ENCODE measurements around the gene MRPL14. TPM values are rescaled to one million over a fixed set of nuclear protein-coding genes. Genes with fewer than 3 reads are reported as not detected.

Gene MRPL14
- total and polyA plus RNA-seq, 2 of the 8 experiments (the other 6 are each of a cell fraction or from before 2014, with no cell fraction given), result 82.0 to 97.1 TPM

DNA sequence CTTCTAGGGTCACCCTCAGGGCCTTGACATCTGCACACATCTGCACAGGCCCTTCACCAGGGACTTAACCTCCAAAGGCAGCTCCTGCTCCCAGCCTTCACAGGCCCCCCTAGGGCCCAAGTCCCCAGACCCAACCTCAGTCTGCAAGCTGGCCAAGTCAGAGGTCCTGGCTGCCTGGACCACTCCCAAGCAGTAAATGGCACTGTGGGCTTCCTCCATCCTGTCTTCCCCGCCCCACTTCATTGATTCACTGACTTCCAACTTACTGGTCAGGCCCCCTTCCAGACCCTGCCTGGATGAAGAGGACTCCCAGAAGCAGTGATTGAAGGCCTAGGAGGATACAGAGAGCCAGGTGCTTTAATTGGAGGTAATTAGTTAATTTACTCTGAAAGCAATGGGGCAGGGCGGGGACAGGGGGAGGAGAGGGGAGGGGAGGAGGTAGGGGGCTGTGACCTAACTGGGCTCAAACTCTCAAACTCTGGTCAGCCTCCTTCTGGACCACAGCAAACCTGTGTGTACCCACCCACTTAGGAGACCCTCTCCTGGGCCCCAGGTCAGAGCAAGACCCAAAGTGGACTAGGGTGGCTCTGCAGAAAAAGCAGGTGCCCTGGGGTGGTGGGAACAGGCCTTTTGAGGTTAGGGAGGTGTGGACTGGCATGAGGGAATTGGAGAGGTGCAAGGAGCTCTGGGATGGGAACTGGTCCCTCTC is 51.5 kb downstream of the MRPL14 start:
- Histone ChIP-seq H3K36me3 (ENCODE audit: control insufficient read depth in 2 of 4, insufficient read depth in 4 of 4, low read length in 3 of 4) (no peaks in the 10 kb centered on the region), H3K27me3 (replicated peaks in 1 of 4; ENCODE audit: control insufficient read depth in 3 of 4, extremely low read depth in 1 of 4, insufficient read depth in 3 of 4, low read length in 3 of 4) (peaks cover 0 to 9% (median 2%) of the 10 kb centered on the region in 4 experiments; a peak in 4 of 7 replicates), H2BK15ac (ENCODE audit: low read length) (no peak overlapping the region), H2BK120ac (replicated peaks; ENCODE audit: low read depth, low read length) (no peak overlapping the region), H4K91ac (replicated peaks; ENCODE audit: insufficient read length, low read length) (no peak overlapping the region), H4K20me1 (replicated peaks in 1 of 2; ENCODE audit: control insufficient read depth in 1 of 2, insufficient read depth in 2 of 2, low read length in 2 of 2) (no peaks in the 10 kb centered on the region), H3K9ac (replicated peaks in 1 of 4; ENCODE audit: extremely low read depth in 1 of 4, low read depth in 3 of 4, low read length in 3 of 4) (no peak overlapping the region), H3K4me1 (replicated peaks in 1 of 4; ENCODE audit: control insufficient read depth in 3 of 4, insufficient read depth in 4 of 4, low read length in 3 of 4) (peaks cover 9 to 32% (median 26%) of the 10 kb centered on the region in 4 experiments), H3K79me2 (ENCODE audit: control insufficient read depth in 1 of 2, insufficient read depth in 2 of 2, low read length in 2 of 2) (no peaks in the 10 kb centered on the region), H3K4me3 (ENCODE audit: extremely low read depth in 1 of 4, insufficient read depth in 2 of 4, low read depth in 3 of 4, low read length in 4 of 4) (peak overlapping the region in 1 of 4 experiments; percentile 48; a peak in 4 of 8 replicates), H3K23ac (ENCODE audit: insufficient read length) (no peak overlapping the region), H3K14ac (ENCODE audit: insufficient read length) (no peak overlapping the region), H3K27ac (ENCODE audit: low read depth, low read length) (no peak overlapping the region), H2BK12ac (ENCODE audit: low read depth, low read length) (peak overlapping the region; percentile 55; the same call in 1 of the 2 replicates), H2BK20ac (ENCODE audit: low read length) (no peak overlapping the region), H2AFZ (ENCODE audit: low read length) (no peak overlapping the region), H3K9me3 (ENCODE audit: insufficient read depth in 2 of 2, low read depth in 1 of 2, low read length in 1 of 2) (no peaks in the 10 kb centered on the region), H3K23me2 (ENCODE audit: low read depth, low read length) (peaks cover 11% of the 10 kb centered on the region), H3K4me2 (ENCODE audit: insufficient read depth in 1 of 2, low read depth in 2 of 2, low read length in 2 of 2) (peak overlapping the region; percentile 22 to 60), H2BK5ac (ENCODE audit: low read depth, low read length) (no peak overlapping the region), H3K56ac (replicated peaks; ENCODE audit: insufficient read length, low read depth, low read length) (no peak overlapping the region), H3K18ac (ENCODE audit: extremely low read depth, low read length) (peak overlapping the region; percentile 48), H3K79me1 (ENCODE audit: low read depth, low read length) (no peaks in the 10 kb centered on the region), H3K4ac (replicated peaks; ENCODE audit: insufficient read length, low read depth, low read length) (no peak overlapping the region), H4K8ac (ENCODE audit: extremely low read depth, insufficient read depth, low read length) (no peak overlapping the region), H4K5ac (ENCODE audit: insufficient read length, low read depth, low read length) (no peak overlapping the region), H2AK5ac (ENCODE audit: low read depth, low read length) (no peak overlapping the region)
- WGBS, 2 experiments (ENCODE audit: extremely low coverage in 1 of 2, insufficient coverage in 1 of 2, insufficient read length in 1 of 2, insufficient replicate concordance in 2 of 2, low coverage in 1 of 2, low lambda C conversion rate in 2 of 2, missing lambda C conversion rate in 1 of 2), result 100% methylated on average over 1 of the region's 2 CpGs; no CpG with 5 or more reads in 1 of the 2 experiments
- no peak for DNase-seq (ENCODE audit: low read depth in 1 of 2, low spot score in 2 of 2)
- TF ChIP-seq SIRT6 (IDR thresholded peaks at IDR 0.05; ENCODE audit: low read length) (no peak), TCF12 (IDR thresholded peaks at IDR 0.05; ENCODE audit: low read depth, low read length) (no peak), HDAC2 (IDR thresholded peaks at IDR 0.05; ENCODE audit: borderline replicate concordance in 1 of 2, low read depth in 2 of 2, low read length in 2 of 2) (no peak), KDM4A (IDR thresholded peaks at IDR 0.05; ENCODE audit: low read depth, low read length, severe bottlenecking) (no peak), RBBP5 (IDR thresholded peaks at IDR 0.05; ENCODE audit: borderline replicate concordance, low read depth, low read length) (no peak), BACH1 (IDR thresholded peaks at IDR 0.05; ENCODE audit: low read length) (no peak), TEAD4 (IDR thresholded peaks at IDR 0.05; ENCODE audit: low read depth, low read length) (no peak), BCL11A (IDR thresholded peaks at IDR 0.05; ENCODE audit: low read depth in 2 of 2, low read length in 2 of 2) (no peak), ZNF274 (IDR thresholded peaks at IDR 0.05; ENCODE audit: borderline replicate concordance, extremely low read depth, low read length) (no peak), PHF8 (conservative IDR thresholded peaks at IDR 0.05; ENCODE audit: low read depth, low read length) (no peak), EGR1 (IDR thresholded peaks at IDR 0.05; ENCODE audit: borderline replicate concordance, low read depth, low read length) (no peak), MAFK (IDR thresholded peaks at IDR 0.05; ENCODE audit: low read depth, low read length) (no peak), MAX (IDR thresholded peaks at IDR 0.05) (no peak)
- no peak for FAIRE-seq
- ChIA-PET POLR2A (ENCODE audit: partially characterized antibody) (interaction anchor here (0.5 to 2.8 kb wide), 4 partner anchors 10 to 481 kb away, joined by 3 to 13 read pairs (median 4); partner anchors contain the start of gene VEGFA), CTCF (ENCODE audit: partially characterized antibody) (interaction anchor here (0.6 to 5.8 kb wide), 50 partner anchors 9 to 465 kb away, joined by 3 to 60 read pairs (median 5); partner anchors contain the start of gene VEGFA)
